ENCODE data around the gene ALK. TPM values are rescaled to one million over a fixed set of nuclear protein-coding genes. Genes with fewer than 3 reads are reported as not detected.

The ALK gene
- total RNA-seq, 1 donor from 2014 or later: not detected

- DNase-seq (ENCODE audit: low read depth): no peak
Observed at GRCh38 chr2:29452036-29452435, 469.4 kb downstream of the ALK start.

GRCh38 chr2:29450596-29451222 lies 470.7 kb downstream of the ALK start:
- DNase-seq (ENCODE audit: low read depth): no peak

- no peak for DNase-seq (ENCODE audit: low read depth)
Observed at GRCh38 chr2:29449499-29449898, 471.9 kb downstream of the ALK start.

DNA sequence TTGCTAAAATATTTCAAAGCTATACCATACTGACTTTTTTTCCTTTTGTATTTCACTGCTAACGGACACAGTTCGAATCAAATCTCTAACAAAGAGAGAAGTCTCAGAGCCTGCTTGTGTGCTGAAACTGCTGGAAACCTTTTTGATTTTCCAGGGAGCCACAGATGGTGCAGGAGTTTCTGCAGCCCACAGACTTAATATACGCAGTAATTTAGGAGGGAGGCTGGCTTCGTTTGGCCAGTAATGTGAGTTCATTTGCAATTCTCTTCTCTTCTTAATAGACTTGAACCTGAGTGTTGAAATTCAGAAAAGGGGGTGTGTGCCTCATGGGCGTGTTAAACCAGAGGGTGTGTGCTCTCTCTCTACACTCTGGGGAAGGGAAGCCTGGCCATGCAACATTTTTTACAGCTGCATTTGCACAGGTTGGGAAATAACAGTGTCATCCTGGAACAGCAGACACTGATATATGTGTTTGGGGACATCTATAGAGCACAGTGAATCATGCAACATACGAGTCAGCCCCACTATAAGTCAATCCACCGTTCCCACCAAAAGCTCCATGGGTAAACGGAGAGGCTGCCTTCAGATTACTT lies 473.2 kb downstream of the ALK start:
- DNase-seq (ENCODE audit: low read depth): no peak

DNA sequence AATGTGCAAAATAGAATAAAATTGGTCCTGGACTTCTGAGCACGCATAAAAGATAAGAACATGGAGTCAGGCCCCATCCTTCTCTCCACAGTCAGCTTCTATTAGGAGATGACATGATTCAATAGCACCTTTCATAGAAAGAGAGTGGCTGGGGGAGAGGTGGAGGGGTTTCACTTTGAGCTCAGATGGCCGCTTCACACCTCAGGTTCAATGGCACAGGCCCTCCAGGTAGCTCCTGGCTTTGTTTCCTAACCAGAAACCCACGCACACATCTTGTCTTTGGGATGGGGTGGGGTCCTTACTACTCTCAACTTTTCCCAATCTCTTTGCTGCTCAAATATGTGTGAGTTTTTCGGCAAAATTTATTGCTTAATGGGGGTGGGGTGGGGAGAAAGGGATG lies 473.9 kb downstream of the ALK start:
- no peak for DNase-seq (ENCODE audit: low read depth)

GRCh38 chr2:29446847-29447246 lies 474.5 kb downstream of the ALK start:
- DNase-seq (ENCODE audit: low read depth): no peak

GRCh38 chr2:29444150-29444549 lies 477.2 kb downstream of the ALK start:
- no peak for DNase-seq (ENCODE audit: low read depth)

- peak; percentile 65 for DNase-seq (ENCODE audit: low read depth)
Observed at GRCh38 chr2:29443627-29444026, 477.8 kb downstream of the ALK start.

- DNase-seq (ENCODE audit: low read depth): no peak
Observed at GRCh38 chr2:29443151-29443550, 478.2 kb downstream of the ALK start.

- no peak for DNase-seq (ENCODE audit: low read depth)
Observed at GRCh38 chr2:29440921-29441623, 480.3 kb downstream of the ALK start.

GRCh38 chr2:29433920-29434319 lies 487.5 kb downstream of the ALK start:
- DNase-seq (ENCODE audit: low read depth): no peak

DNA sequence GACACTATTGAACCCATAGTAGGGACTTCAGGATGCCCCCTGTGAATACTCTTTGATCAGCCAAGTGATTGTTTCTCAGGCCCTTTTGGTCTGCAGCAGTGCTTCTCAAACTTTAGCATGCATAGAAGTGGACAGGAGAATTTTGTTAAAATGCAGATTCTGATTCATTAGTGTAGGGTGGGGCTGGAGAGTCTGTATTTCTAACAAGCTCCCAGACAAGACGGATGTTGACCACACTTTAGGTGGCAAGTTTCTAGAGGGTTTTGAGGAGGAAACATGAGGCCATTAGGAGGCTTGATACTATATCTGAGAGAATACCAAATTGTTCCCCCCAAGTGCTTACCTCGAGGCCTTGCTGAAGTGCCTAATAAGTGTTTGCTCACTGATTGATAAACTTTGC lies 488.3 kb downstream of the ALK start:
- no peak for DNase-seq (ENCODE audit: low read depth)

DNA sequence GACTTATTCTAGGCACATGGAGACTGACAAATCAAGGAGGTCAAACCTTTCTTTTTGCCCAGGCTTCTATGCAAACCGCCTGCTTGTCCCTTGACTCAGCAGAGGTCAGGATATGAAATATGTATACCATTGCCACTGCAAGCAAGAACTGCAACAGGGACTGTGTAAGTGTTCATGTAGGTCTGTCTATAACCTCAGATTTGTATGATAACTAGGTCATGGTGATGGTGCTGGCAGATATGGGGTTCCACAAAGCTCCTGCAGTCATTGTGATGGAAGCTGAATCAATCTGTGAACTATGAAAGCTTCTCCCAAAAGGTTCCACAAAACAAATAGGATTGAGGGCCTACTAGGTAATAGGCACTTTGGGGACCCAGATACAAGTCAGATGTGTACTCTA lies 489.9 kb downstream of the ALK start:
- DNase-seq (ENCODE audit: low read depth): no peak

DNA sequence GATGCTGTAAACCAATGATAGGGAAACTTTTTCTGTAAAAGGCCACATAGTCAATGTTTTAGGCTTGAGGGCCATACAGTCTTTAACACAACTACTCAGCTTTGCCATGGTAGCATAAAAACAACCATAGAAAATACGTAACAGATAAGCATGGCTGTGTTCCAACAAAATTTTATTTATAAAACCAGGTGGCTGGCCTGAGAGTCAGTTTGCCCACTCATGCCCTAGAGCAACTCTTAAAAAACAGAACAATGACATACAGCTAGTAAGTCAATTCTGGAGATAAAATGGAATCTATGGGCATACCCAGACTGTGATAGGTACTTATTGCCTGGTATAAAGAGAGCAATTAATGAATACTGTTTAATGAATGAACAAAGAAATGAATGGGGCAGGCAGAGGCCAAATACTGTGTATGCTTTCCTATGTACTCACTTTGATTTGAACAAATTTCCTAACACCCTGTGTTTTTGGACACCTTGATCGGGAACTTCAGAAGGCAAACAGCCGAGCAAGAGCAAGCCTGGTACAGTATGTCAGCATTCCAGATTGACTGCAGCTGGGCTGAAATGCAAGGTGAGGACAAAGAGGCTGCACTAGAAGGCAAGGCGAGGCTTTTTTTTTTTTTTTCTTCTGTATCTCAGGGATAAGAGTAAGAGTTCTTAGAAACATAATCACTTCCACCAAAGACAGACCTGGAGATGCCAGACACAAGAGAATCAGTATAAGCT lies 490.8 kb downstream of the ALK start:
- DNase-seq (ENCODE audit: low read depth): no peak

DNA sequence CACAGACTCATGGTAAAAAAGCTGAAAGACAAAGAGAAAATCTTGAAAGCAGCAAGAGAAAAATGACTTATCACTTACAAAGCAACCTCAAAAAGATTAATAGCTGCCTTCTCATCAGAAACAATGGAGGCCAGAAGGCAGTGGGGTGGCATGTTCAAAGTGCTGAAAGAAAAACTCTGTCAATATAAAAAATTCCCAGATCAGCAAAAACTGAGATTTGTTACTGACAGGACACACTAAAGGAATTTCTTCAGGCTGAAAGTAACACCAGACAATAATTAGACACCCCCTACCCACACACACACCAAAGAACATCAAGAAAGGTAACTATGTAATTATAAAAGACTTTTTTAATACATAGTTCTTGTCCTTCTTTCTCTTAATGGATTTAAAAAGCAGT lies 495.0 kb downstream of the ALK start:
- DNase-seq (ENCODE audit: low read depth): no peak

GRCh38 chr2:29425866-29426265 lies 495.5 kb downstream of the ALK start:
- peak; percentile 63 for DNase-seq (ENCODE audit: low read depth)

DNA sequence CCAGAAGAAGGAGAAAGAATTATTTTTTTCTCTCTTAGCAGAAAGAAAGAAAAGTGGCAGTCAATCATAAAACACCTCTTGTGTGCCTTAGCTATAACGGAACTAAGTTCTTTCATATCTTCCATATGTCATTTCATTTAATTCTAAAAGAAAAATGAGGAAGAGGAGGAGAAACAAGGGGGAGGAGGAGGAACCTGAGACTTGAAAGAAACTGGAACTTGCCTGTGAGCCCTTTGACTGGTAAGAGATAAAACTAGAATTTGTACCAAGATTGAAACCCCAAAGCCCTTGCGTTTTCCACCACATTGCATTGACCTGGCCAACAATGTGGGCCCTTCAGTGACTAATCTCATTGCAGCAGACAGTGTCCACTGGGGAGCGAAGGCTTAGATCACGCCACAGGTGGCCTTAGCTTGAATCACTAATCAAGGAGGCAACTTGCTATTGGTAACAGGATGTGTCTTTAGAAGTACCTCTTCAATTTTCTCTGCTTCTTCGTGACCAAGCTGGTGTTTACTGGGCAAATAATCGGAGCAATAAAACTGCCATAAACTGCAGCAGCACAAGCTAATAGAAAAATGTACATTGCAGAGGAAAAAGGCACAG lies 498.2 kb downstream of the ALK start:
- no peak for DNase-seq (ENCODE audit: low read depth)

GRCh38 chr2:29420999-29421782 lies 500.2 kb downstream of the ALK start:
- DNase-seq (ENCODE audit: low read depth): no peak

DNA sequence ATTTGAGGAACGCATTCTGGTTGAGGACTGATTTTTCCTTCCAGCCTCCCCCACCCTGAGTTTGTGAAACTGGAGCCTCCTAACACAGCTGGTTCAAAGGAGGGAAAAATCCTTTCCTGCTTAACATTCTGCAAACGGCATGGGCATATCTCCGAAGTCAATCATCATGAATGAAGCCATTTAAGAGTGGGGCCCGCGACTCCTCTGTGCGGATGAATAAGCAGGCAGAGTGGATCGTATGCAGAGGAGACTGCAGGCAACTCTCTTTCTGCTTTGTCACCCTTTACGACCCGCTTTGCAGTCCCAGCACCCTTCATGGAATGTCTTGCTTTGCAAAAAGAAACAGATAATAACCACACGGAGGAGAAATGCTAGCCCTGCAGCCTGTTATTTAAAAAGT lies 500.9 kb downstream of the ALK start:
- DNase-seq (ENCODE audit: low read depth): no peak

DNA sequence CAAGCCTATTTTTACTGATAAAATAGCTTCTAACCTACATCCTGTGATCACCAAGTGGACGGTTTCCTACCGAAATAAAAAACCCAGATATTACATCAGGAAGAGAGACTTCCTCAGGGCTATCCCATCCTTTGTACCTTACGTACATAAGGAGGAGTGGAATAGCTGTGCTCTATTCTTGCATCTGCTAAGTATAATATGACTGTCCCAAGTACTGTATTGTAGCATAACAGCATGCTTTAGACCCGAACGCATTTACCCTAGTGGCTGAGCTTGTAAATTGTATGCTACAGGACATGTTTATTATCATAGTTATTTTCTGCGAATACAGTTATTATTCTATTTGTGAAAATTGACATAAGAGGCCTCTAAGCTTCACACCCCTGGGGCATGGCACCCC lies 503.8 kb downstream of the ALK start:
- no peak for DNase-seq (ENCODE audit: low read depth)

- no peak for DNase-seq (ENCODE audit: low read depth)
Observed at GRCh38 chr2:29412197-29412925, 509.0 kb downstream of the ALK start.

Data from renal cortical epithelial cell (primary cell).